Brain pericyte (primary cell): Measurements from ENCODE around the gene IL17RA.
"Not testable (repeated sequence)": the region's sequence is repeated elsewhere in the genome, so short reads cannot be mapped to it uniquely, and the experiment has no call there.

ENCODE experiments used
- DNase-seq: peaks from one replicate; pipeline ENCODE4 v3.0.0-alpha.2; 2012; ENCODE audit warnings: low read depth, low spot score

Gene IL17RA

GRCh38 chr22:17120711-17121232, 36.0 kb downstream of the IL17RA start:
- DNase-seq = no peak

GRCh38 chr22:17121233-17122195, 36.7 kb downstream of the IL17RA start, which contains the start of gene TMEM121B:
TSS of gene TMEM121B (minus strand) at chr22:17121360. CDS start at chr22:17121127, 233 bp downstream.
- DNase-seq = no peak

GRCh38 chr22:17130199-17130598, 45.4 kb downstream of the IL17RA start:
- no peak for DNase-seq

GRCh38 chr22:17131686-17132085, 46.9 kb downstream of the IL17RA start:
- no peak for DNase-seq

- no peak for DNase-seq
Observed at GRCh38 chr22:17132112-17132511, 47.3 kb downstream of the IL17RA start.

- DNase-seq = no peak
Observed at GRCh38 chr22:17133137-17133536, 48.3 kb downstream of the IL17RA start.

- DNase-seq = no peak
Observed at GRCh38 chr22:17135153-17135760, 50.5 kb downstream of the IL17RA start.

GRCh38 chr22:17137170-17137569, 52.4 kb downstream of the IL17RA start:
- no peak for DNase-seq

GRCh38 chr22:17137861-17138425, 53.1 kb downstream of the IL17RA start:
- no peak for DNase-seq

- no peak for DNase-seq
Observed at GRCh38 chr22:17138513-17138912, 53.7 kb downstream of the IL17RA start.

- no peak for DNase-seq
Observed at GRCh38 chr22:17140022-17140421, 55.2 kb downstream of the IL17RA start.

GRCh38 chr22:17140826-17141766, 56.3 kb downstream of the IL17RA start:
- no peak for DNase-seq

- no peak for DNase-seq
Observed at GRCh38 chr22:17143101-17143500, 58.3 kb downstream of the IL17RA start.

GRCh38 chr22:17143826-17144225, 59.0 kb downstream of the IL17RA start:
- no peak for DNase-seq

GRCh38 chr22:17145021-17145680, 60.4 kb downstream of the IL17RA start:
- no peak for DNase-seq

GRCh38 chr22:17147458-17147857, 62.7 kb downstream of the IL17RA start:
- DNase-seq = not testable (repeated sequence)

GRCh38 chr22:17149076-17149815, 64.4 kb downstream of the IL17RA start:
- DNase-seq = no peak

- no peak for DNase-seq
Observed at GRCh38 chr22:17152340-17152739, 67.5 kb downstream of the IL17RA start.

- DNase-seq = no peak
Observed at GRCh38 chr22:17152971-17153370, 68.2 kb downstream of the IL17RA start.

GRCh38 chr22:17155941-17156340, 71.1 kb downstream of the IL17RA start:
- DNase-seq = no peak
